Frontal cortex (tissue), 4 donors: ENCODE data around the gene GJD4. TPM values are rescaled to one million over a fixed set of nuclear protein-coding genes. Genes with fewer than 3 reads are reported as not detected.

ENCODE experiments used
- DNase-seq, 2 donors: peaks; one replicate each; pipeline ENCODE4 v3.0.0; 2012; ENCODE audit warnings: low spot score in 2 of 2
- FAIRE-seq: peaks from 2 replicates; lab custom pipeline; 2012; peaks lifted over from hg19 to GRCh38; lab: Jason Lieb, UNC
- total RNA-seq: library from RNA; depleted of rRNA; stranded (reverse); fragments of >200 nt; gene quantifications from one replicate; pipeline ENCODE4 v1.2.3, GENCODE V29; 2014
- donor health status: control.
- donor health status: control.
- donor health status: control.

The GJD4 gene, protein sequence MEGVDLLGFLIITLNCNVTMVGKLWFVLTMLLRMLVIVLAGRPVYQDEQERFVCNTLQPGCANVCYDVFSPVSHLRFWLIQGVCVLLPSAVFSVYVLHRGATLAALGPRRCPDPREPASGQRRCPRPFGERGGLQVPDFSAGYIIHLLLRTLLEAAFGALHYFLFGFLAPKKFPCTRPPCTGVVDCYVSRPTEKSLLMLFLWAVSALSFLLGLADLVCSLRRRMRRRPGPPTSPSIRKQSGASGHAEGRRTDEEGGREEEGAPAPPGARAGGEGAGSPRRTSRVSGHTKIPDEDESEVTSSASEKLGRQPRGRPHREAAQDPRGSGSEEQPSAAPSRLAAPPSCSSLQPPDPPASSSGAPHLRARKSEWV
- not detected for total RNA-seq

DNA sequence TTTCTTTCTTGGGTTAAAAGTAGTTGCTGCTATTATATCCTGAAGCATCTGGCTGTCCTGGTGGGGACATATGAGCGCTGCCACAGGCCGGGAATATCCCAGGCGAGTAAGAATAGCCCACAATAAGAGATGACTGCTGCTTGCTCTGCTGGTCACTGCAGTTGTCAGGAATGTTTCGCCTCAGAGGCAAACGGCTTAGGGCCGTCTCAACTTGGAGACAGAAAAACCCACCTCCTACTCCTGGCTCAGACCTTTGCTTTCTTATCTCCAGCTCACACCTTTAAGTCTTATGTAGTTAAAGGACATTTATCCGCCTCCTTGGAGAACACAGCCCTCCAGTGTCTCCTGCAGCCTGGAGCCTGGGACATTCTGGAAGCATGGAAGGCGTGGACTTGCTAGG, at the start of gene GJD4:
TSS of gene GJD4 (plus strand) at position 151 of the 400 bp plus-strand sequence. CDS start at position 378, 227 bp downstream.
- DNase-seq (no peak), FAIRE-seq (no peak)

DNA sequence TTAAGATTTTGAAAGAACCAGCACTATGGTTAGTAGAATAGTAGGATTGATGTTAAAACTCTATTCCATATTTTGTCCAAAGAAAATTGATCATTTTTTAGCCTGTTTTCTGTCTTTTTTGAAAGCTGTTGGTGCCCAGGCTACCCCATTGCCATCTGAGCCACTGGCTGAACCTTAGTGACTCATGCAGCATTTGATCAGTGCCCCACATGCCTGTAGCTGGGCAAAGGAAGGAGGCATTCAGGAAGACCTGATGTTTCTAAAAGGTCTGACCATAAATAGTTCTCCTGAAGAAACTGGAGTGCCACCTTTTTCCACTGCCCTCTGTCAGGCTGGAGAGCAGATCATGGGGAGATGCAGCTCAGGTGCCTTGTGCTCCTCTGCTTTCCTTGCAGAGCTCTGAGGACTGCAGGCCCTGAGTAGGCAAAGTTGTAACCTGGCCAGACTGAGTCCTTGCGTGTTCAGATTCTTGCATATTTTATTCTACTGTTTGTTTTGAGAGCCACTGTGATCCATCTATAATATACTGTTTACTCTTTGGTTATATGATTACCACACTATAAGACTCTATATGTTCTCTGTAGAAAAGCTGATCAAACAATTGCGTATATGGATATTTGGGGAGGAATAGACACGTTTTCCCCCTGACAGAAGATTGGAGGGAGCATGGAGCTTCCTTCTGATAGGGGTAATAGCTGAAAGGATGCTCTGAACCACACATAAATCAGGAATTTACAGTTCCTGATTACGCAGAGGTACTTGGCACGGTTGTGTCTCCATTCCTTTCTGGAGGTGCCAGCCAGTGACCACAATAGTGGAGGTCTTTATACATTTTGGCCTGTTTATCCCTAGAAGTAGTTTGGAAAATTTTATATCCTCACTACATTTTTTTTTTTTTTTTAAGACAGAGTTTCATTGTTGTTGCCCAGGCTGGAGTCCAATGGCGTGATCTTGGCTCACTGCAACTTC, 48.9 kb upstream of the GJD4 start:
- FAIRE-seq: no peak
- no peak for DNase-seq

DNA sequence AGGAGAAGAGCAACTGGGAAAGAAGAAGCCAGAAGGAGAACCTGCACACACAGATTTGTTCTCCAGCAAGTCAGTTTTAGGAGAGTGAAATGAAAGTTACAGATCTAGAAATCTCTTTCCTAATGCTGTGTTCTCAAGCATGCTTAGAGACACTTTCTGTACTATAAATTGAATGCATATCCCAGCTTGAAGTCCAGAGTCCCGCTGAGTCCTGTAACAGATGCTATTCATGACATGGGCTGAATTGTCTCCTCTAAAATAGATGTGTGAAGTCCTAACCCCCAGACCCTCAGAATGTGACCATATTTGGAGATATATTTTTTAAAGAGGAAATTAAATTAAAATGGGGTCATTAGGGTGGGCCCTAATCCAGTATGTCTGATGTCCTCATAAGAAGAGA, 46.9 kb upstream of the GJD4 start:
- DNase-seq (no peak), FAIRE-seq (no peak)

DNA sequence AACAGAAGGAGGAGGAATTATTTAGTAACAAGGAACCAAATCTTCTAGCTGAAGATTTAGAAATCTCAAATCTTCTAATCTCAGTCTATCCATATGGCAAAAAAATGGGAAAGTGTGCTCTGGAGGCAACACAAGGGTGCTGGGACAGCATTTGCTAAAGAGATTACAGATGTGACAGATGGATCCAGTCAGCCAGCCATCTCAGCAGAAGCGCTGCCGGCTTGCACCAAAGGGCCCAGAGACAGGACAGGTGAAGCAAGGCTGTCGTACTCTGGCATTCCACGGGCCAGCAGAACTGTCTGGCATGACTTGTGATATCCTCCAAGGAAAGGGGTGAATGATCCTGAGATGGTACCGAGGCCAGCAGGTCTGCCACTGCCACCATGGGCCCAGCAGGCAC, 45.7 kb upstream of the GJD4 start:
- FAIRE-seq (no peak), DNase-seq (no peak)

DNA sequence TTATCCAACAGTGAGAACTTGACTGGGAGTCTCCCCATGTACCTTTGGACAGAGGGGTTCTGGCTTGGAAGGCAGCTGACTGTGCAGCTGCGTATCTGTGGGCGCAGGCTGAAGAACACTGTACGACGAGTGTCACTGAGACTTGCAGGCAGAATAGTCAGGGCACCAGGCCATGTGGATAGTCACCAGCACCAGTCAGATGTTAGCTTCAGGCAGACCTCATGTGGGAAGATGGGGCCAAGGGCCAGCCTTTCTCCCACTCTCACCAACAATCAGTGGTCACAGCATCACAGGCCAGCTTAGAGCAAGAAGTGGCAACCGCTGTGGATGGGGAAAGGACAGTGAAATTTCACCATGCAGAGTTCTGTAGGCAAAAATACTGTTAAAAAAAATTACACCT, 43.4 kb upstream of the GJD4 start:
- no peak for DNase-seq
- no peak for FAIRE-seq

DNA sequence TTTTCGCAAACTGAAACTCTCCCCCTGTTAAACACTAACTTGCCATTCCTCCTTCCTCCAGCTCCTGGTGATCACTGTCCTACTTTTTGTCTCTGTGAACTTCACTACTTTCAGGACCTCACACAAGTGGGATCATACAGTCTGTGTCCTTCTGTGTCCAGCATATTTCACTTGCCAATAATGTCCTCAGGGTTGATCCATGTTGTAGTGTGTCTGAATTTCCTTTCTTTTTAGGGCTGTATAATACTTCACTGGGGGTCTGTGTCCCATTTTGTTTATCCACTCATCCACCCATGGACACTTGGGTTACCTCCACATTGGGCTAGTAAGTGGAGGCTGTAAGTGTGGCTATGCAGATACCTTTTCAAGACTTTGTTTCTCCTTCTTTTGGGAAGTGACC, 42.7 kb upstream of the GJD4 start:
- DNase-seq: no peak
- FAIRE-seq: no peak

DNA sequence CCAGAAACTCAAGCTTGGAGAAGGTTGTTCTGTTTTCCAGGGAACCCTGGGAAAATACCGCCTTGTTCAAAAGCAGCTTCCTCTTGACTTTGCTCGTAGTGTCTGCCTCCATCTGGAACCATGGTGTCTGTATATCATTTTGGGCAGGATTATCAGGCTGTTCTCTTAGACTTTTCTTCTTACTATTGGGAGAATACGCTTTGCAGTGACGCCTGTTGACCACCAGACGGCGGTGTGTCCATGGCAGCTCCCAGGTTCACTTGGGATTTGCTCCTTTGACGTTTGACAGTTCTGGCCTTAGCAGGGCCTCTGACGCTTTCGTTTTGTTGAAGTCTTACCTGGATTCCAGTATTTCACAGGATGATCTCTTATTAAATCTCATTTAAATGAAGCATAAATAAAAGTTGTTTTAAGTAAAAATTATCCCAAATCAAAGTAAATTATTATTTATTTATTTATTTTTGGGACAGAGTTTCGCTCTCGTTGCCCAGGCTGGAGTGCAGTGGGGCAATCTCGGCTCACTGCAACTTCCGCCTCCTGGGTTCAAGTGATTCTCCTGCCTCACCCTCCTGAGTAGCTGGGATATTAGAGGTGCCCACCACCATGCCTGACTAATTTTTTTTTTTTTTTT, 41.8 kb upstream of the GJD4 start:
- peak in 1 of 2 donors; percentile 50 for DNase-seq
- FAIRE-seq: no peak

DNA sequence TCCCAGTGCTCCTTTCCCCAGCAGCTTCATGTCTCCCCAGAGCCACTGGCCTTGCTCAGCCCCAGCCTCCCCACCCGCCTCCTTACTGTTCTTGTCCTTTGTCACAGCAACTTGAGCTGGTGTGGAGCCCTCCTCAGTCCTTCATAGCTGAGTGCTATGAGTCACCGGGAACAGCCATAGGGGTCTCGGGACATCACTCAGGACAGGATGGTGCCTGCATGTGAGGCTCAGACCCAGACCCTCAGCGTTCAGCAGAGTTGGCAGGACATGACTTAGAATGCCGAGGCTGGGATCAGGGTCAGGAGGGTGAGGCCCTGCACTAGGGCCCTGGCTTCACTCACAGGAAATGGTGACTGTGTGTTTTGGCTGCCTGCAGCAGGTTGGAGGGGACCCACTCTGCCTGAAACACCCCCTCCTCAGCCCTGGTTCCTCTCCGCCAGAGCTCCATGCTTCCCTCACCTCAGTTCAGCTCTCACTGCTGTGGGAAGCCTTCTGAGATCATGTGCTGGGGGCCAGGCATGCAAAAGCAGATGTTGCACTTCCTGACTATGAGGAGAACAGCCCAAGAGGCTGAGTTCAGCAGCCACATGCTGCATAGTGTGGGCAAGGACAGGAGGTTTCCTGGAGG, 40.7 kb upstream of the GJD4 start:
- DNase-seq (no peak), FAIRE-seq (no peak)

DNA sequence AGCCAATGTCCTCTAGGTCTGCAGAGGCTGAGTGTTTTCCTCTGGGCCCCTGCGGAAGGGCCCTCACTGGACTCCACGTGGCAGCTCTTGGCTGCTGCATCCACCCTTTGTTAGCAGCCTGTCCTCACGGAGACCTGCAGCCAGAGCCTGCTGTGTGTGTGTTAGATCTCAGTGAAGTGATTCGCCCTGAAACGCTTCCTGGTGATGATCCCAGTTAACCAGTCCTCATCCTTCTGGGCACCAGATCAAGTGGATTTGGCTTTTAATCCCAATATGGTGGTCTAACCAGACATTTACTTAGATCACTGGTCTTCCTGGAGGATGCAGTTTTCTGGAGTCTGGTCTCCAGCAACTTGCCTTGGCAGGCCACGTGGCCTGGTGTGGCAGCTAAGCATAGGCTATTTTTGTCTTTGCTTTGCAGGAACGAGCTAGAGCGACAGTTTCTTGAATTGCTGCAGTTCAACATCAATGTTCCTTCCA, 39.5 kb upstream of the GJD4 start:
- no peak for FAIRE-seq
- DNase-seq: peak in 1 of 2 donors; percentile 32

DNA sequence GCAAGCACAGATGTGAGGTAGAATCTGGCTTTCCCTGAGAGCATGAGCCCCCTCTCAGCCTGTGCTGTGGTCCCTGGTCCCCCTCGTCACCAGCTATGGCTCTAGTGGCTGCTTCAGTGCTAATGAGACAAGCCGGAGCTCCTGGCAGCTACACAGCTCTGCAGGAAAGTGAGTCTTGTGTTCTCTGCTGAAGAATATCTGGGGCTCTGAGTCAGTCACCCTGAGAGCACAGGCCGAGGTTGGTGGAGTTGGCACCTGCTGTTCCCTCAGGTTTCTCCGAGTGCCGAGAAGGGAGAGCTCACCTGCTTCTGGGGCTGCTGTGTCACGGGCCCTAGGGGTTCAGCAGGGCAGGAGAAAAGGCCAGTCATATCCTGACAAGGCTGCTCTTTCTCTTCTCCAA, 37.2 kb upstream of the GJD4 start:
- DNase-seq (no peak), FAIRE-seq (no peak)

DNA sequence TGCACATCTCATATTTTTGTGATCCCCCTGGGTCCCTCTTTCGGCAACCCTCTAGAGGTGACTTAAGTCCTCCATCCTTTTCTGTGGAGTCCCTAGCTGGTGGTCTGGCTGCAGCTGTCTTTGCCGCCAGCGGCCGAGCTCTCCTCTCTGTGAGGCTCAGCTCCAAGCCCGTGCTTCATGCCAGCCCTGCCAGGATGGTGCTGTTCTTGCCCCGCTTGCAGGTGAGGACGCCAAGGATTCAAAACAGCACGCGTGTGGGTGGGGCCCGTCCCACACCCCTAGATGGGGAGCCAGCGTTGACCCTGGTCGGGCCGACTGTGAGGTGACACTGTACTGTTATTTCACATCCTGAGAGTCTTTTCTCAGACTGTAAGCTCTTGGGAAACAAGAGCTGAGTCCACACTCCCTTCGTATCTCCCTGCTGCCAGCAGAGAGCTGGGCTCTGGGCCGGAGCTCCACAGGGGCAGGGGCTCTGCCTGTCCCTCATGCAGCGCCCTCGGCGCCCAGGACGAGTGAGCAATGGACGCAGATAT, 36.6 kb upstream of the GJD4 start:
- DNase-seq: no peak
- no peak for FAIRE-seq

DNA sequence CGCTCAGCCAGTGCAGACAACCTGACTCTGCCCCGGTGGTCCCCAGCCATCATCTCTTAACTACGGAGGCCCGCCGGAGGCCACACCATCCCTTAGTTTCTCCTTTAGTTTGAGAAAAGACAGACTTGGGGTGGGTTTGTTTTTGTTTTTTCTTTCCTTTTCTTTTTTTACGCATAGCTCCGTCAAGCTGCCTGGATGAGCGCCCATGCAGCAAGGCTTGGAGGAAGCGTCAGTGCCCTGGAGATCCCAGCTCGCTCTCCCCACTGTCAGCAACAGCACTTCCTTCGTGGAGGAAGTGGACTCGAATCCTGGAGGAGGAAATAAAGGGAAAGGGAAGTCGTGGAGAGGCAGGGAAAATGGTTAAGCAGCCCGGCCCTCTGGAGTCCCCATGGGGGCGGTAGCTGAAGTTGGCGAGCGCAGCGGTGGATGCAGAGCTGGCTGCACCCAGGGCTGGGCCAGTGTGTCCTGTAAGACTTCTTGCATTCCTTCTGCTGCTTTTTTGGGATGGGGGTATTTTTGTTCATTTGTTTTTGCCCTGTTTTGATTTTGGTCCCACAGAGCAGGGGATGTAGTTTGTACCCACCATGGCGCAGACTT, 35.9 kb upstream of the GJD4 start:
- DNase-seq: no peak
- FAIRE-seq: no peak

DNA sequence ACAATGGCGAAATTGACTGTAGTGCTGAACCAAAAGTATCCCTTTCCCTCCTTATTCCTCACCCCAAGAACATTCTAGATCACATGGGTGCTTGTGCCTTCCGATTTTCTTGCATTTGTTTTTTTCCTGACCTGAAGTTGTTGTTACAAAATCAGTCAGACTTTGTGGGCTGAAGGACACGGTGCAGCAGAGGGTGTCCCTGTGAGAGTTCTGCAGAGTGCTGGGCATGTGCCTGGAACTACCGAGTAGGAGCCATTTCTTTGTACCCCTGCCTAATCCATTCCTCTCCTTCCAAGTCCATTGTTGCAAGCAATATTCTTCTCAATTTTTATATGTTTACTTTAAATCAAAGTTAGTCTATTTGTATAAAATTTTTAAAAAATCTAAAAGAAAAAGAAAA, 35.3 kb upstream of the GJD4 start:
- DNase-seq: no peak
- no peak for FAIRE-seq

DNA sequence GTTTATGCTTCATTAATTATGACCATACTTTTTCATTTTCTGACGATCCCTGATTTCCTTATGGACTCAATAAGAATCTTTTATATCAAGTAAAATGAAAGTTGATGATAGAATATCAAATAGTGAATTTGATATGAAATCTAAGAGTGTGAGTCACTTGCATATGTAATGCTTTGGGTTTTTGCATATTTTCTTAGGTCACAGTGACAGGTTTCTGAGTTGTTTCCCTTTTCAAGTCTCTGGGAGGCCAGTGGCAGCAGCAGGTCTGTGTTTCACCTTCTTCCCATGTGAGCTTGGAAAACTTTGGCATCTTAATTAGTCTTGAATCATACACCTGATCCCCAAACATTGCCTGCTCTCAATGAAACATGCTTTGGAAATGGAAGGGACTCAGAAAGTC, 34.7 kb upstream of the GJD4 start:
- FAIRE-seq: no peak
- no peak for DNase-seq

DNA sequence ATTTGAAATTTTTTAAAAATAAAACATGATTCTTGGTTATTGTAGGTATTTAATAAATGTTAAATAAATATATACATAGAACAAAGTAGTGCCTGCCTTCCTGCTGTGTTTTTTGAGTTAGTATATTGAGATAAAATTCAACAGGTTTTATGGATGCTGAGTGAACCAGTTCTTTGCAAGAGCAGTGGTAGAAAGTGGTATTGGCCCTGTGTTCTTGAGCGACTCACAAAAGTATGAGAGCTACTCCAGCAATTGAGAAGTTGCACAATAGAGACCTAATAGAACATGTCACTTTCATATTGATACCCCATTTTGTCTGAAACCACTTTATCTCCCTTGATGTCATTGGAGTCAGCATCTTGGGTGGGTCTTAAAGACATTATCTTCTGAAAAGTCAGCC, 32.6 kb upstream of the GJD4 start:
- DNase-seq (no peak), FAIRE-seq (no peak)

DNA sequence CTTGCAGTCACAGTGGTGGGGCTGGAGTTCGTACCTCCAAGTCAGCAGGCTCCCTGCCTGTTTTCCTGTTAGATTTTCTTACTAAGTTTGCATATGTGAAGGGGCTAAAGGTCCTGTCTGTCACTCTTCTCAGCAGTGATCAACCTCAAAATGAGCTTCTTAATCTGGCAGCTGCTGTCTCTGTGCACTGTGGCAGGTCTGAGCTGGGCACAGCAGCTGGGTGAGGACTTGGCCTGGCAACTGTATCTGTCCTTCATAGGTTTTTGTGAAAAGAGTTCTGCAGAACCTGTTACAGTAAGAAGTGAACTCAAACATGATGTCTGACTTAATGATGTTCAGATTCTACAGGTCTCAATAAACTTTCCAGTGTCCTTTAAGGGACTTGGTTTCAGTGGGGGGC, 31.3 kb upstream of the GJD4 start:
- DNase-seq: no peak
- no peak for FAIRE-seq

DNA sequence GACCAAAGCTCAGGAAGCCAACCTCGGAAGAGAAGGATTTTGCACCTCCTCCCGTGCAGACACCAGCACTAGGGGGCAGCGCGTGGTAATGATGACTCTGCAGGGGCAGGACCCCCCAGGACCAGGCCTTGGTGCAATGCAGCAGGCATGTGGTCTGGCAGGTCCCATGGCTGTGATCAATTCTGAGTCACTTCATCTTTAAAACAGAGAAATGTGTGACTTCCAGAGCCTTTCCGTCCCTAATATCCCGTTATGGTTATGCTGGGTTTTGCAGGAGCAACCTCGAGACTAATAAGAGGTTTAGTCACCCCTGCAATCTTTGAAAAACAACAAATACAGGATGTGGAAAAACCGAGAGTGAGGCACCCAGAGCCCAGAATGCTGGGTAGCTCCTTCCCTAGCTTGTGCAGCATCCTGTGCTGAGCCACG, 30.2 kb upstream of the GJD4 start:
- DNase-seq (no peak), FAIRE-seq (no peak)

DNA sequence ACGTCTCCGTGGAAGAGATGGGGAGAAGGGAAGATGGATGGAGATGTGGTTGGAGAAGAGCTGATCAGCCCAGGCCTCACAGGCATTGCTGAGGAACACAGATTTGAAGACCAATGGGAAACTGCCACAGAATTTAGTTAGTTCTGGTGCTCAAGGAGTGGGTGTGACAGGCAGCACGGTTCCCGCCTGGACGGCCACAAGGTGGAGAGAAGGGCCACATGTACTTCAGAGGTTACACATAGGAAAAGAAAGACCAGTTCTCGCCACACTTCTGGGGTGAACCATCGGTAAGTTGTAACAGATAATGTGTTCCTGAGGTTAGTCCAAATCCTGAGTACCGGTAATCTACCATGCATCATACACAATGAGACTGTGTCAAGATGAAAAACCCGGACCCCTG, 29.5 kb upstream of the GJD4 start:
- DNase-seq (no peak), FAIRE-seq (no peak)

DNA sequence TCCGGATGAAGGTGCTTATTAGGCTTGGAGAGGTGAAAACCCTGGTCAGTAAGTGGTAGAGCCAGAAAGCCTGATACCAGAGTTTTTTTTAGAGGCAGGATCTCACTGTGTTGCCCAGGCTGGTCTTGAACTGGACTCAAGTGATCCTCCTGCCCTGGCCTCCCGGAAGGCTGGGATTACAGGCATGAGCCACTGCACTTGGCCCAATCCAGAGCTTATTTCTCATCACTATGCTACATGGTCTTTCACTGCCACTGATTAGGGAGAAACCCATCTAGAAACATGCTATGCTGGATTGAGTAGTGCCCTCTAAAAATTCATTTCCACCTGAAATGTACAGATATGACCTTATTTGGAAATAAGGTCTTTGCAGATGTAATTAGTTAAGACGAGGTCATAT, 28.4 kb upstream of the GJD4 start:
- no peak for DNase-seq
- no peak for FAIRE-seq
